Muscle layer of duodenum (tissue), 2 donors: Measurements from ENCODE around the gene CEACAM5.
A peak's percentile ranks its signal among the peaks of the same experiment; 100 is the strongest.

Experiments
- H3K27ac ChIP-seq: one replicate; pipeline ENCODE4 v1.7.0; 2013; ENCODE audit warnings: mild to moderate bottlenecking, low read length
- H3K27me3 ChIP-seq: one replicate; pipeline ENCODE4 v1.7.0; 2013; ENCODE audit warnings: low read depth, mild to moderate bottlenecking, control low read depth, low read length
- H3K36me3 ChIP-seq, 2 donors: one replicate each; pipeline ENCODE4 v1.7.0; 2013; ENCODE audit warnings: low read length in 2 of 2, control low read depth in 1 of 2, mild to moderate bottlenecking in 1 of 2; ENCODE audit not compliant: insufficient read depth in 2 of 2, control insufficient read depth in 1 of 2
- H3K4me1 ChIP-seq, 2 donors: one replicate each; pipeline ENCODE4 v1.7.0; 2013; ENCODE audit warnings: low read length in 2 of 2, mild to moderate bottlenecking in 2 of 2, control low read depth in 1 of 2, moderate library complexity in 1 of 2; ENCODE audit not compliant: insufficient read depth in 2 of 2, control insufficient read depth in 1 of 2
- H3K4me3 ChIP-seq, 2 donors: one replicate each; pipeline ENCODE4 v1.7.0; 2013; ENCODE audit warnings: low read length in 2 of 2, low read depth in 1 of 2, mild to moderate bottlenecking in 1 of 2
- H3K9me3 ChIP-seq, 2 donors: one replicate each; pipeline ENCODE4 v1.7.0; 2013; ENCODE audit warnings: low read length in 2 of 2, control low read depth in 1 of 2, mild to moderate bottlenecking in 1 of 2; ENCODE audit not compliant: control insufficient read depth in 1 of 2
- donor health status: healthy.

CEACAM5 gene

GRCh38 chr19:41708481-41708880 is at the start of gene CEACAM5:
Gene CEACAM5 (plus strand): TSS chr19:41708626. CDS start chr19:41708732, 106 bp downstream.
- H3K9me3 ChIP-seq = no peaks in the 10 kb centered on the region
- no peak within 1 kb of the TSS for H3K27ac ChIP-seq
- H3K4me3 ChIP-seq = no peak within 1 kb of the TSS
- no peaks in the 10 kb centered on the region for H3K27me3 ChIP-seq
- no peaks in the 10 kb centered on the region for H3K4me1 ChIP-seq
- no peaks in the 10 kb centered on the region for H3K36me3 ChIP-seq

GRCh38 chr19:41666075-41666474 is 42.4 kb upstream of the CEACAM5 start:
- H3K27me3 ChIP-seq = no peaks in the 10 kb centered on the region
- no peaks in the 10 kb centered on the region for H3K4me1 ChIP-seq
- H3K9me3 ChIP-seq = peaks cover 16 to 35% of the 10 kb centered on the region in 2 donors
- no peaks in the 10 kb centered on the region for H3K36me3 ChIP-seq
- H3K4me3 ChIP-seq = peak overlapping the region in 1 of 2 donors; percentile 20
- no peak overlapping the region for H3K27ac ChIP-seq

- Histone ChIP-seq H3K9me3 (peaks cover 16 to 35% of the 10 kb centered on the region in 2 donors), H3K36me3 (no peaks in the 10 kb centered on the region), H3K27me3 (no peaks in the 10 kb centered on the region), H3K4me3 (no peak overlapping the region), H3K4me1 (no peaks in the 10 kb centered on the region), H3K27ac (no peak overlapping the region)
Observed at GRCh38 chr19:41668315-41668714, 40.1 kb upstream of the CEACAM5 start.

- Histone ChIP-seq H3K36me3 (no peaks in the 10 kb centered on the region), H3K27me3 (no peaks in the 10 kb centered on the region), H3K4me1 (no peaks in the 10 kb centered on the region), H3K9me3 (peaks cover 14 to 17% of the 10 kb centered on the region in 2 donors), H3K4me3 (no peak overlapping the region), H3K27ac (no peak overlapping the region)
Observed at GRCh38 chr19:41670755-41671154, 37.7 kb upstream of the CEACAM5 start.

- Histone ChIP-seq H3K9me3 (peaks cover 8 to 10% of the 10 kb centered on the region in 2 donors), H3K4me3 (no peak overlapping the region), H3K27me3 (no peaks in the 10 kb centered on the region), H3K36me3 (no peaks in the 10 kb centered on the region), H3K27ac (no peak overlapping the region), H3K4me1 (no peaks in the 10 kb centered on the region)
Observed at GRCh38 chr19:41671486-41671885, 36.9 kb upstream of the CEACAM5 start.

- Histone ChIP-seq H3K36me3 (no peaks in the 10 kb centered on the region), H3K27me3 (no peaks in the 10 kb centered on the region), H3K27ac (no peak overlapping the region), H3K4me1 (no peaks in the 10 kb centered on the region), H3K4me3 (no peak overlapping the region), H3K9me3 (no peaks in the 10 kb centered on the region)
Observed at GRCh38 chr19:41682437-41682836, 26.0 kb upstream of the CEACAM5 start.

GRCh38 chr19:41687419-41687818 is 21.0 kb upstream of the CEACAM5 start:
- Histone ChIP-seq H3K4me3 (no peak overlapping the region), H3K4me1 (no peaks in the 10 kb centered on the region), H3K27me3 (peaks cover 3% of the 10 kb centered on the region), H3K36me3 (no peaks in the 10 kb centered on the region), H3K9me3 (peaks cover 0 to 7% of the 10 kb centered on the region in 2 donors), H3K27ac (no peak overlapping the region)

- no peak within 1 kb of the TSS for H3K4me3 ChIP-seq
- H3K4me1 ChIP-seq = no peaks in the 10 kb centered on the region
- H3K27ac ChIP-seq = no peak within 1 kb of the TSS
- H3K9me3 ChIP-seq = peaks cover 0 to 11% of the 10 kb centered on the region in 2 donors
- H3K27me3 ChIP-seq = peaks cover 3% of the 10 kb centered on the region
- no peaks in the 10 kb centered on the region for H3K36me3 ChIP-seq
Observed at GRCh38 chr19:41688098-41688497, 20.3 kb upstream of the CEACAM5 start, which contains the start of gene CEACAM7. Gene CEACAM7 (minus strand): TSS chr19:41688270. CDS start chr19:41688165, 105 bp downstream.

GRCh38 chr19:41688687-41689086 is 19.7 kb upstream of the CEACAM5 start:
- peaks cover 3% of the 10 kb centered on the region for H3K27me3 ChIP-seq
- no peaks in the 10 kb centered on the region for H3K36me3 ChIP-seq
- H3K9me3 ChIP-seq = peaks cover 0 to 11% of the 10 kb centered on the region in 2 donors
- H3K4me3 ChIP-seq = no peak overlapping the region
- no peaks in the 10 kb centered on the region for H3K4me1 ChIP-seq
- H3K27ac ChIP-seq = no peak overlapping the region

GRCh38 chr19:41689993-41690800 is 18.2 kb upstream of the CEACAM5 start:
- Histone ChIP-seq H3K4me1 (no peaks in the 10 kb centered on the region), H3K36me3 (no peaks in the 10 kb centered on the region), H3K4me3 (no peak overlapping the region), H3K9me3 (peaks cover 0 to 11% of the 10 kb centered on the region in 2 donors), H3K27ac (no peak overlapping the region), H3K27me3 (peaks cover 3% of the 10 kb centered on the region)

GRCh38 chr19:41690801-41691065 is 17.7 kb upstream of the CEACAM5 start:
- Histone ChIP-seq H3K27me3 (peaks cover 3% of the 10 kb centered on the region), H3K36me3 (no peaks in the 10 kb centered on the region), H3K27ac (no peak overlapping the region), H3K4me1 (no peaks in the 10 kb centered on the region), H3K4me3 (no peak overlapping the region), H3K9me3 (peaks cover 0 to 11% of the 10 kb centered on the region in 2 donors)
